H9 (cell line): ENCODE measurements around the gene CXCL6. TPM values are rescaled to one million over a fixed set of nuclear protein-coding genes. Genes with fewer than 3 reads are reported as not detected.

Experiments
- DNase-seq: peaks from one replicate; pipeline ENCODE4 v3.0.0-alpha.2; 2017
- H2AFZ ChIP-seq: one replicate; pipeline ENCODE4 v1.6.1; 2013; ENCODE audit warnings: mild to moderate bottlenecking, low read length, control low read depth, moderate library complexity
- H2AK5ac ChIP-seq: 2 replicates; pipeline ENCODE4 v1.6.1; 2013; ENCODE audit warnings: low read length, control low read depth, mixed read lengths; ENCODE audit not compliant: insufficient read length
- H2BK120ac ChIP-seq: one replicate; pipeline ENCODE4 v1.6.1; 2013; ENCODE audit warnings: low read depth, mild to moderate bottlenecking, low read length, control low read depth, inconsistent platforms; ENCODE audit not compliant: poor library complexity, severe bottlenecking
- H2BK12ac ChIP-seq: 2 replicates; pipeline ENCODE4 v1.6.1; 2013; ENCODE audit warnings: low read length, control low read depth, mixed read lengths, low read depth; ENCODE audit not compliant: insufficient read length
- H2BK15ac ChIP-seq: 2 replicates; pipeline ENCODE4 v1.6.1; 2013; ENCODE audit warnings: low read depth, low read length, control low read depth
- H2BK20ac ChIP-seq: one replicate; pipeline ENCODE4 v1.6.1; 2013; ENCODE audit warnings: low read depth, mild to moderate bottlenecking, low read length, control low read depth, inconsistent platforms; ENCODE audit not compliant: poor library complexity, severe bottlenecking
- H2BK5ac ChIP-seq: 2 replicates; pipeline ENCODE4 v1.6.1; 2013; ENCODE audit warnings: low read length, control low read depth, mixed read lengths; ENCODE audit not compliant: insufficient read length
- H3K14ac ChIP-seq: 2 replicates; pipeline ENCODE4 v1.6.1; 2013; ENCODE audit warnings: low read length, control low read depth; ENCODE audit not compliant: insufficient read depth
- H3K18ac ChIP-seq: 2 replicates; pipeline ENCODE4 v1.6.1; 2013; ENCODE audit warnings: low read depth, mild to moderate bottlenecking, mixed read lengths, low read length, control low read depth; ENCODE audit not compliant: insufficient read length
- H3K23ac ChIP-seq: 2 replicates; pipeline ENCODE4 v1.6.1; 2013; ENCODE audit warnings: low read length, control low read depth, mixed read lengths, low read depth; ENCODE audit not compliant: insufficient read length
- H3K23me2 ChIP-seq: 2 replicates; pipeline ENCODE4 v1.6.1; 2013; ENCODE audit warnings: low read depth, mild to moderate bottlenecking, mixed read lengths, low read length, control low read depth; ENCODE audit not compliant: insufficient read length, poor library complexity, severe bottlenecking
- H3K27ac ChIP-seq: 2 replicates; pipeline ENCODE4 v1.5.1; 2013; ENCODE audit warnings: low read length, control low read depth, mixed read lengths, low read depth; ENCODE audit not compliant: insufficient read length
- H3K27me3 ChIP-seq: 2 replicates; pipeline ENCODE4 v1.6.1; 2013; ENCODE audit warnings: low read length, control low read depth, inconsistent platforms; ENCODE audit not compliant: insufficient read depth
- H3K4ac ChIP-seq: 2 replicates; pipeline ENCODE4 v1.6.1; 2013; ENCODE audit warnings: low read depth, mild to moderate bottlenecking, control low read depth, inconsistent platforms, low read length, moderate library complexity
- H3K4me1 ChIP-seq: 2 replicates; pipeline ENCODE4 v1.6.1; 2013; ENCODE audit warnings: low read length, control low read depth, inconsistent platforms; ENCODE audit not compliant: insufficient read depth
- H3K4me2 ChIP-seq: 2 replicates; pipeline ENCODE4 v1.6.1; 2013; ENCODE audit warnings: low read length, control low read depth, mixed read lengths; ENCODE audit not compliant: insufficient read length, insufficient read depth
- H3K56ac ChIP-seq: 2 replicates; pipeline ENCODE4 v1.6.1; 2013; ENCODE audit warnings: low read depth, mild to moderate bottlenecking, mixed read lengths, low read length, control low read depth; ENCODE audit not compliant: insufficient read length
- H3K79me1 ChIP-seq: 2 replicates; pipeline ENCODE4 v1.6.1; 2013; ENCODE audit warnings: low read depth, mild to moderate bottlenecking, moderate library complexity, low read length, control low read depth, inconsistent platforms; ENCODE audit not compliant: insufficient read depth, poor library complexity, severe bottlenecking
- H3K79me2 ChIP-seq: 2 replicates; pipeline ENCODE4 v1.6.1; 2013; ENCODE audit warnings: low read length, control low read depth, inconsistent platforms; ENCODE audit not compliant: insufficient read depth
- H3K9ac ChIP-seq: 2 replicates; pipeline ENCODE4 v1.6.1; 2013; ENCODE audit warnings: low read length, control low read depth, mixed read lengths; ENCODE audit not compliant: insufficient read length; ENCODE audit errors: extremely low read depth
- H3K9me3 ChIP-seq: one replicate; pipeline ENCODE4 v1.6.1; 2013; ENCODE audit warnings: low read depth, low read length, inconsistent platforms; ENCODE audit not compliant: control insufficient read depth
- H3T11ph ChIP-seq: one replicate; pipeline ENCODE4 v1.6.1; 2013; ENCODE audit warnings: mild to moderate bottlenecking, low read length, control low read depth, inconsistent platforms
- H4K20me1 ChIP-seq: one replicate; pipeline ENCODE4 v1.6.1; 2013; ENCODE audit not compliant: control insufficient read depth, insufficient read length, insufficient read depth
- H4K5ac ChIP-seq: 2 replicates; pipeline ENCODE4 v1.6.1; 2013; ENCODE audit warnings: low read depth, mild to moderate bottlenecking, mixed read lengths, low read length, control low read depth; ENCODE audit not compliant: insufficient read length
- H4K8ac ChIP-seq: replicated peaks from 2 replicates; pipeline ENCODE4 v1.6.1; 2013; ENCODE audit warnings: low read length, control low read depth, mixed read lengths, low read depth; ENCODE audit not compliant: insufficient read length
- H4K91ac ChIP-seq: 2 replicates; pipeline ENCODE4 v1.6.1; 2013; ENCODE audit warnings: low read depth, mild to moderate bottlenecking, moderate library complexity, mixed read lengths, low read length, control low read depth; ENCODE audit not compliant: insufficient read length
- H3K27ac Mint-ChIP-seq, 3 experiments: 2 replicates in 2 of 3; 3 replicates in 1 of 3; pipeline ENCODE4 v1.8.0; 2020 to 2021; ENCODE audit warnings: mixed read lengths in 3 of 3, mild to moderate bottlenecking in 1 of 3, moderate library complexity in 1 of 3
- H3K27me3 Mint-ChIP-seq: 2 replicates; pipeline ENCODE4 v1.8.0; 2021; ENCODE audit warnings: low read depth, mild to moderate bottlenecking, moderate library complexity, mixed read lengths
- H3K36me3 Mint-ChIP-seq, 3 experiments: 2 replicates in 2 of 3; 3 replicates in 1 of 3; pipeline ENCODE4 v1.8.0; 2020 to 2021; ENCODE audit warnings: low read depth in 3 of 3, mixed read lengths in 3 of 3; ENCODE audit not compliant: insufficient read depth in 1 of 3
- H3K4me1 Mint-ChIP-seq, 2 experiments: 2 replicates each; pipeline ENCODE4 v1.8.0; 2020; ENCODE audit warnings: mixed read lengths in 2 of 2
- H3K4me3 Mint-ChIP-seq, 2 experiments: 2 replicates in 1 of 2; 3 replicates in 1 of 2; pipeline ENCODE4 v1.8.0; 2020 to 2021; ENCODE audit warnings: mild to moderate bottlenecking in 2 of 2, mixed read lengths in 2 of 2, moderate library complexity in 1 of 2
- H3K9me3 Mint-ChIP-seq, 2 experiments: 2 replicates in 1 of 2; 3 replicates in 1 of 2; pipeline ENCODE4 v1.8.0; 2020; ENCODE audit warnings: mild to moderate bottlenecking in 2 of 2, mixed read lengths in 2 of 2, moderate library complexity in 1 of 2
- CTCF ChIP-seq: fragments of 200-600 bp; sonication (generic); conservative IDR thresholded peaks from 3 replicates; pipeline ENCODE4 v1.8.0; 2021; ENCODE audit warnings: antibody characterized with exemption, mild to moderate bottlenecking
- WGBS: extraction: QIAGEN DNeasy Blood & Tissue Kit; methylation state at CpG from one replicate; pipeline ENCODE4 v1.1.7; 2013; ENCODE audit warnings: missing lambda C conversion rate, low lambda C conversion rate, mixed read lengths; ENCODE audit not compliant: insufficient read length; ENCODE audit errors: extremely low coverage; 5-methylcytosine and 5-hydroxymethylcytosine counted together
- total RNA-seq: library from RNA; stranded (reverse); gene quantifications from 2 replicates; pipeline ENCODE4 v1.2.1, GENCODE V29; 2021

CXCL6 gene
- total RNA-seq, 1 experiment from 2014 or later = 0.85 TPM

GRCh38 chr4:73851293-73851692 lies 14.8 kb downstream of the CXCL6 start:
- no peaks in the 10 kb centered on the region for H3K27me3 ChIP-seq
- WGBS = no CpG with 5 or more reads among the region's 1 CpG
- no peak for TF ChIP-seq CTCF

More at GRCh38 chr4:73851293-73851692, 14.8 kb downstream of the CXCL6 start:
- no peak overlapping the region for H2BK12ac ChIP-seq
- no peaks in the 10 kb centered on the region for H3K79me2 ChIP-seq
- no peak overlapping the region for H2BK120ac ChIP-seq
- no peak for DNase-seq
- no peaks in the 10 kb centered on the region for H3K79me1 ChIP-seq
- no peak overlapping the region for H3K27ac Mint-ChIP-seq
- no peak overlapping the region for H2BK20ac ChIP-seq
- H3K4me2 ChIP-seq = no peak overlapping the region
- H3K27me3 Mint-ChIP-seq = peaks cover 10% of the 10 kb centered on the region
- H4K5ac ChIP-seq = no peak overlapping the region
- peaks cover 10% of the 10 kb centered on the region in 2 experiments for H3K4me1 Mint-ChIP-seq
- H3K9me3 Mint-ChIP-seq = no peaks in the 10 kb centered on the region
- H3T11ph ChIP-seq = no peak overlapping the region
- no peak overlapping the region for H2BK5ac ChIP-seq
- no peak overlapping the region for H3K56ac ChIP-seq
- no peaks in the 10 kb centered on the region for H4K20me1 ChIP-seq
- H4K91ac ChIP-seq = no peak overlapping the region
- H2AFZ ChIP-seq = no peak overlapping the region
- no peak overlapping the region for H2BK15ac ChIP-seq
- H3K9ac ChIP-seq = no peak overlapping the region
- H3K14ac ChIP-seq = no peak overlapping the region
- H3K4ac ChIP-seq = no peak overlapping the region
- no peaks in the 10 kb centered on the region for H3K36me3 Mint-ChIP-seq
- H3K18ac ChIP-seq = no peak overlapping the region
- H2AK5ac ChIP-seq = no peak overlapping the region
- H3K4me1 ChIP-seq = peaks cover 2% of the 10 kb centered on the region; the same call in 1 of the 2 replicates
- no peaks in the 10 kb centered on the region for H3K9me3 ChIP-seq
- no peak overlapping the region for H3K4me3 Mint-ChIP-seq
- no peak overlapping the region for H3K23ac ChIP-seq
- H3K23me2 ChIP-seq = no peaks in the 10 kb centered on the region
- no peak overlapping the region for H4K8ac ChIP-seq
- H3K27ac ChIP-seq = no peak overlapping the region
